Activated naive CD8-positive, alpha-beta T cell treated with anti-CD3 and anti-CD28 coated beads, Interleukin-2, amount 10 ng/mL, durations not matched to agents 7 days and 5 days (primary cell): ENCODE results near the gene PPP4C. TPM values are rescaled to one million over a fixed set of nuclear protein-coding genes. Genes with fewer than 3 reads are reported as not detected.
"Not testable (repeated sequence)": the region's sequence is repeated elsewhere in the genome, so short reads cannot be mapped to it uniquely, and the experiment has no call there.

ENCODE experiments used
- ATAC-seq: fragments of 150-1000 bp; cut with Tn5 transposase; one replicate; pipeline ENCODE4 v1.10.0; 2021; ENCODE audit warnings: low read depth, moderate library complexity
- POLR2A ChIA-PET: fragments of 350-600 bp; sonication (Branson Sonifier 250); formaldehyde crosslinking; loops from one replicate; lab custom pipeline; 2021; ENCODE audit warnings: antibody characterized with exemption; lab: Charles Lee
- DNase-seq: peaks from one replicate; pipeline ENCODE4 v3.0.0; 2021
- H3K27ac Mint-ChIP-seq: one replicate; pipeline ENCODE4 v1.8.0; 2022; ENCODE audit warnings: mild to moderate bottlenecking, mixed read lengths
- H3K27me3 Mint-ChIP-seq: one replicate; pipeline ENCODE4 v1.8.0; 2022; ENCODE audit warnings: mild to moderate bottlenecking, moderate library complexity, mixed read lengths
- H3K36me3 Mint-ChIP-seq: one replicate; pipeline ENCODE4 v1.8.0; 2021; ENCODE audit warnings: mild to moderate bottlenecking, mixed read lengths
- H3K4me1 Mint-ChIP-seq: one replicate; pipeline ENCODE4 v1.8.0; 2021; ENCODE audit warnings: mixed read lengths
- H3K4me3 Mint-ChIP-seq: one replicate; pipeline ENCODE4 v1.8.0; 2022; ENCODE audit warnings: mild to moderate bottlenecking, moderate library complexity, mixed read lengths
- H3K9me3 Mint-ChIP-seq: one replicate; pipeline ENCODE4 v1.8.0; 2021; ENCODE audit warnings: mixed read lengths
- total RNA-seq, 2 experiments: library from RNA; stranded (reverse); gene quantifications; one replicate each; pipeline ENCODE4 v1.2.3, GENCODE V29; 2021

The PPP4C gene
- total RNA-seq, 2 experiments from 2014 or later: 123 to 133 TPM

DNA sequence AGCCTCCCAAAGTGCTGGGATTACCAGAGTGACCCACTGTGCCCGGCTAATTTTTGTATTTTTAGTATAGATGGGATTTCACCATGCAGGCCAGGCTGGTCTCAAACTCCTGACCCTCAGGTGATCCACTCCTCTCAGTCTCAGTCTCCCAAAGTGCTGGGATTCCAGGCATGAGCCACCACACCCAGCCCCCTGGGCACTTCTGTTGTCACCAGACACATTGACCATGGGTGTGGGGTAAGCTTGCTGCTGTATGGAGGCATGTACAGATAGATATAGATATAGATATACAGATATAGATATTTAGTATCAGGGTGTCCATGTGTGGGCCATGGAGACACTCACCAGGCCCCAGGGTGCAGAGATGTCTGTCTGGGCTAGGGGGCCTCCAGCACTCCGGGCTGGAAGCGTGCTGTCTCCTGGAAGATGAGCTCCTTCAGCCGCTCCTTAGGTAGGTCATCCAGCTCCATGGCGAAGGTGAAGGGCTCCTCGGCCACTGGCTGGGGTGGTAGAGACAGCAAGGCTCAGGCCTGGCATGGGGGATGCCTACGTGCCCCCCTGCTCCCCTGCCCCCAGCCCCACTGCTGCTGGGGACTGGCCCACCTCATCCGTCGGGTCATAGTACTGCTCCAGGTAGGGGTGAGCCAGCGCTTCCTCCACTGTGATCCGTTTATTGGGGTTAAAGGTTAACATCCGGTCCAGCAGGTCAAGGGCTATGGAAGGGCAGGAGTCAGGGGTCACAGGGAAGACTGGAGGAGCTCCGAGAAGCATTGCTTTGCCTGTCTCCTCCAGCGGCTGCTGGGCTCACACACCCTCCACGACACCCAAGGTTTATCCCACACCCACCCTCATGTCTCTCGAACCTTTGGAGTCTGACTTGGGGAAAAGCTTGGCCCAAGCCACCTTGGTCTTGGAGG is 40.8 kb downstream of the PPP4C start:
- Mint-ChIP-seq H3K9me3 (no peaks in the 10 kb centered on the region), H3K27ac (no peak overlapping the region), H3K36me3 (peaks cover 22% of the 10 kb centered on the region), H3K4me3 (no peak overlapping the region), H3K4me1 (peaks cover 24% of the 10 kb centered on the region), H3K27me3 (no peaks in the 10 kb centered on the region)
- no peak for DNase-seq
- POLR2A ChIA-PET: interaction anchor here (1.0 to 1.7 kb wide), 3 partner anchors 51 to 69 kb away, joined by 3 to 8 read pairs (median 7); partner anchors contain the start of genes ALDOA and CORO1A
- no peak for ATAC-seq

- Mint-ChIP-seq H3K9me3 (no peaks in the 10 kb centered on the region), H3K27me3 (no peaks in the 10 kb centered on the region), H3K4me3 (no peak overlapping the region), H3K36me3 (peaks cover 18% of the 10 kb centered on the region), H3K27ac (no peak overlapping the region), H3K4me1 (peaks cover 28% of the 10 kb centered on the region)
- no peak for ATAC-seq
- no peak for DNase-seq
- POLR2A ChIA-PET: interaction anchor here (1.0 to 1.7 kb wide), 3 partner anchors 53 to 68 kb away, joined by 3 to 8 read pairs (median 7); partner anchors contain the start of genes ALDOA and CORO1A
These were observed 42.0 kb downstream of the PPP4C start for GRCh38 chr16:30117768-30118167.

DNA sequence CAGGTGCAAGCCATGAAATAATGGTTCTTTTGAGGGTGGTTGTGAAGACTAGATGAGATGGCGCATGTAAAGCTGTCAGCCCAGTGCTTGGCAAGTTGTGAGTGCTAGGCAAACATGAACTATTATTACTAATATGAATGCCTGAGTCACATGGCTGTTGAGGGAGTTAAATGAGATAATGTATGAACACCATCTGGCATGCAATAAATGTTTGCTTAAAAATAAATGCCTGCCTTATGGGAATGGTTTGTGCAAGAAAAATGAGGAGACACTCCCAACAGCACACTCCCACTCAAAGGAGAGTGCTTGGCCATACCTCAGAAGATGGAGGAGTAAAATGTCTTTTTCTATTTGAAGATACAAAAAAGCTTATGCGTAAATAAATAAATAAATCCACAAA is 43.6 kb downstream of the PPP4C start:
- Mint-ChIP-seq H3K27ac (peak overlapping the region; percentile 58), H3K36me3 (peaks cover 16% of the 10 kb centered on the region), H3K4me1 (peaks cover 29% of the 10 kb centered on the region), H3K27me3 (no peaks in the 10 kb centered on the region), H3K9me3 (no peaks in the 10 kb centered on the region), H3K4me3 (no peak overlapping the region)
- ATAC-seq (no peak), DNase-seq (no peak)
- POLR2A ChIA-PET: interaction anchor here (0.6 to 1.7 kb wide), 4 partner anchors 26 to 459 kb away, joined by 4 to 15 read pairs (median 4); no protein-coding TSS in a partner anchor

DNA sequence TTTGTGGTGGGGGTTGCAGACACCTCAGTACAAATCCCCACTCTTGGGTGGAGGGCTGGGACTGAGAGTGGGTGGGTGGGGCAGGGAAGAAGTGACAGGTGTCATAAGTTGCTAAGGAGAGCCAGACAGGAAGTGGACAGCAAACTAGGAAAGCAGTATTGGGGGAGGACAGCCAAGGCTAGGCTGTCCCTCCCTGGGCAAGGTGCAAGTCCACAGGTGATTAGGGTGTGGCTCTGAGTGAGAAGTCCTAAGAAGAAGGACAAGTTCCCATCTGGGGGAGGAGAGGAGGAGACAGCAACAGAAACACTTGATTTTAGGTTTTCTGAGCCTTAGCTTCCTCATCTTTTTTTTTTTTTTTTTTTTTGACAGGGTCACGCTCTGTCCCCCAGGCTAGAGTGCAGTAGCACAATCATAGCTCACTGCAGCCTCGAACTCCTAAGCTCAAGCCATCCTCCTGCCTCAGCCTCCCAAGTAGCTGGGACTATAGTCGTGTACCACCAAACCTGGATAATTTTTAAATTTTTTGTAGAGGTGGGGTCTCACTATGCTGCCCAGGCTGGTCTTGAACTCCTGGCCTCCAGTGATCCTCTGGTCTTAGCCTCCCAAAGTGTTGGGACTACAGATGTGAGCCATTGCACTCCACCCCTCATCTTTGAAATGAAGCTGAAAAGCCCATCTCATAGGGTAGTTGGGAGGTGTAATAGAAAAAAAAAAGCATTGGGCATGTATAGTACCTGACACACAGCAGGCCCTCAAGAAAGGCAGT is 44.7 kb downstream of the PPP4C start:
- no peaks in the 10 kb centered on the region for H3K27me3 Mint-ChIP-seq
- H3K27ac Mint-ChIP-seq: peak overlapping the region; percentile 87
- H3K9me3 Mint-ChIP-seq: no peaks in the 10 kb centered on the region
- DNase-seq: no peak
- H3K4me1 Mint-ChIP-seq: peaks cover 27% of the 10 kb centered on the region
- peaks cover 13% of the 10 kb centered on the region for H3K36me3 Mint-ChIP-seq
- peak overlapping the region; percentile 60 for H3K4me3 Mint-ChIP-seq
- POLR2A ChIA-PET: interaction anchor here (0.6 to 1.7 kb wide), 6 partner anchors 8 to 530 kb away, joined by 3 to 15 read pairs (median 4); partner anchors contain the start of genes CORO1A, PRR14 and YPEL3
- no peak for ATAC-seq

- Mint-ChIP-seq H3K4me1 (peaks cover 27% of the 10 kb centered on the region), H3K4me3 (peak overlapping the region; percentile 89), H3K27me3 (no peaks in the 10 kb centered on the region), H3K9me3 (no peaks in the 10 kb centered on the region), H3K27ac (peak overlapping the region; percentile 88), H3K36me3 (peaks cover 13% of the 10 kb centered on the region)
- POLR2A ChIA-PET: no interaction called here
- no peak for DNase-seq
- ATAC-seq: no peak
These were observed 46.2 kb downstream of the PPP4C start for GRCh38 chr16:30121741-30122571.

GRCh38 chr16:30122604-30123160 is 46.9 kb downstream of the PPP4C start:
- DNase-seq (peak; percentile 51), ATAC-seq (peak; percentile 30)
- Mint-ChIP-seq H3K4me1 (peaks cover 27% of the 10 kb centered on the region), H3K9me3 (no peaks in the 10 kb centered on the region), H3K27me3 (no peaks in the 10 kb centered on the region), H3K4me3 (peak overlapping the region; percentile 89), H3K36me3 (peaks cover 13% of the 10 kb centered on the region), H3K27ac (peak overlapping the region; percentile 88)
- POLR2A ChIA-PET: interaction anchor here (1.0 to 2.0 kb wide), 2 partner anchors 30 to 62 kb away, joined by 3 to 37 read pairs; partner anchors contain the start of gene CORO1A

GRCh38 chr16:30124985-30125379 is 49.2 kb downstream of the PPP4C start:
- no peak overlapping the region for H3K27ac Mint-ChIP-seq

GRCh38 chr16:30125690-30126089 is 49.9 kb downstream of the PPP4C start:
- POLR2A ChIA-PET: interaction anchor here (0.7 kb wide), 2 partner anchors 58 to 554 kb away, joined by 3 to 4 read pairs; partner anchors contain the start of gene CORO1A
- not testable (repeated sequence) for DNase-seq, H3K4me3 Mint-ChIP-seq, ATAC-seq, H3K36me3 Mint-ChIP-seq, H3K27me3 Mint-ChIP-seq, H3K9me3 Mint-ChIP-seq, H3K27ac Mint-ChIP-seq
- H3K4me1 Mint-ChIP-seq: peaks cover 22% of the 10 kb centered on the region

More at GRCh38 chr16:30124985-30125379, 49.2 kb downstream of the PPP4C start:
- POLR2A ChIA-PET: interaction anchor here (0.7 kb wide), 1 partner anchor 58 kb away, joined by 3 read pairs; the partner anchor contains the start of gene CORO1A
- Mint-ChIP-seq H3K4me1 (peaks cover 26% of the 10 kb centered on the region), H3K4me3 (no peak overlapping the region), H3K27me3 (no peaks in the 10 kb centered on the region), H3K36me3 (peaks cover 3% of the 10 kb centered on the region), H3K9me3 (no peaks in the 10 kb centered on the region)
- no peak for DNase-seq
- no peak for ATAC-seq

DNA sequence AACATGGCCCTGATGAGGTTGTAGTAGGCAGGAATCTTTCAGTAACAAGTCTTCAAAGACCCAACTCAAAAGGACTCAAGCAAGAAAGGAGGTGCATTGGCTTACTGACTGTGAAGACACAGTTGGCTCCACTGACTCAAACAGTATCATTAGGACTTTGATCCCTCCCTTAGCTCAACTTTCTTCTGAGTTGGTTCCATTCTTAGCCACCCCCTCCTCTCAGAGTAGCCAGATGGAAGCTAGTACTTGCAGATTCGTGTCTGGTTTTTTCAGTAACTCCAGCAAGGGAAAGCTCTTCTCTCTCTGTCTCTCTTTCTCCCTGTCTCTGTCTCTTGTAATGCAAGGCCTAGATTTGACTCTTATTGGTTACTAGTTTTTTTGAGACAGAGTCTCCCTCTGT is 52.2 kb downstream of the PPP4C start:
- H3K4me3 Mint-ChIP-seq: no peak overlapping the region
- H3K4me1 Mint-ChIP-seq: peaks cover 15% of the 10 kb centered on the region
- H3K36me3 Mint-ChIP-seq: peaks cover 7% of the 10 kb centered on the region
- POLR2A ChIA-PET: interaction anchor here (7.3 kb wide), 1 partner anchor 56 kb away, joined by 66 read pairs; the partner anchor contains the start of gene CORO1A
- no peaks in the 10 kb centered on the region for H3K9me3 Mint-ChIP-seq
- no peaks in the 10 kb centered on the region for H3K27me3 Mint-ChIP-seq
- no peak for DNase-seq
- H3K27ac Mint-ChIP-seq: no peak overlapping the region
- no peak for ATAC-seq

DNA sequence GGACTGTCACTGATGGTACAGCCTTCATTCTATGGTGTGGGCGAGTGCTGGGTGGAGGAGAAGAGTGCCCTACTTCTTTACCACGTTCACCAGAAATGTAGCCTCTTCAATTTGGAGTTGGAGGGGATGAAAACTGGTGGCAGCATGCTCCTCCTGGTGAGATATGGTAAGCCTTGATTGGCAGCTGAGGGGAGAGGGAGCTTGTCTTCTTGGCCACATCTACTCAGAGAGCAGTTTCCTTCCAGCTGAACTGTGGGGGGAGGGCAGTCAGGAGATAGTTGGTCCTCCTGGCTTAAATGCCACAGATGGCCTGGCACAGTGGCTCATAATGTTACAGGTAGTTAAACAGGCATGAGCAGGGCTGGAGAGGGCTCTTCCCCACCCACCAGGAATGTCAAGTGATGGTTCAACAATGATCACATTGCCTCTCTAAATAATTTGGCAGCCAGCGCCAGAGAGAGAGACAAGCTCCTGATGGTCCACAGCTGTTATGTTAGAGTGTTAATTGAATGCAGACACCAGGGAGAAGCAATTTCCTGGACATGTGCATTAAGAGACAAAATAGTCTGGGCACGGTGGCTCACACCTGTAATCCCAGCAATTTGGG is 56.2 kb downstream of the PPP4C start:
- no peaks in the 10 kb centered on the region for H3K27me3 Mint-ChIP-seq
- H3K4me3 Mint-ChIP-seq: no peak overlapping the region
- ATAC-seq (no peak), DNase-seq (no peak)
- H3K36me3 Mint-ChIP-seq: peaks cover 9% of the 10 kb centered on the region
- H3K4me1 Mint-ChIP-seq: peaks cover 14% of the 10 kb centered on the region
- POLR2A ChIA-PET: interaction anchor here (7.3 kb wide), 1 partner anchor 52 kb away, joined by 66 read pairs; the partner anchor contains the start of gene CORO1A
- peak overlapping the region; percentile 60 for H3K27ac Mint-ChIP-seq
- peaks cover 2% of the 10 kb centered on the region for H3K9me3 Mint-ChIP-seq

DNA sequence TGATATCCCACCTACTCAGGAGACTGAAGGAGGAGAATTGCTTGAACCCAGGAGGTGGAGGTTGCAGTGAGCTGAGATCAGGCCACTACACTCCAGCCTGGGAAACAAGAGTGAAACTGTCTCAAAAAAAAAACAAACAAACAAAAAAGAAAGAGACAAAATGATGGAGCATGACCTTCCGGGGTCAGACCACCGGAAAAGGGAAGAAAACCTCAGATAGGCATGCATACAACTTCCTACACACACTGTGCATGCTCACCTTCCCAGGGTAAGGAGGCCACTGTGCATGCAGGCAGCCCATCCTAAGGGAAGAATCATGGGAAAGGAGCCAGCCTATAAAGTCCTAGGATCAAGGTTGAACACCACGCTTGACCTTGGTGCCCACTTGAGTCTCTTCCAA is 56.8 kb downstream of the PPP4C start:
- Mint-ChIP-seq H3K27ac (no peak overlapping the region), H3K27me3 (no peaks in the 10 kb centered on the region), H3K36me3 (peaks cover 9% of the 10 kb centered on the region), H3K9me3 (peaks cover 2% of the 10 kb centered on the region), H3K4me1 (peaks cover 14% of the 10 kb centered on the region), H3K4me3 (no peak overlapping the region)
- POLR2A ChIA-PET: interaction anchor here (7.3 kb wide), 1 partner anchor 52 kb away, joined by 66 read pairs; the partner anchor contains the start of gene CORO1A
- ATAC-seq (no peak), DNase-seq (no peak)
